ENCODE measurements around the gene ITGA3.

DNA sequence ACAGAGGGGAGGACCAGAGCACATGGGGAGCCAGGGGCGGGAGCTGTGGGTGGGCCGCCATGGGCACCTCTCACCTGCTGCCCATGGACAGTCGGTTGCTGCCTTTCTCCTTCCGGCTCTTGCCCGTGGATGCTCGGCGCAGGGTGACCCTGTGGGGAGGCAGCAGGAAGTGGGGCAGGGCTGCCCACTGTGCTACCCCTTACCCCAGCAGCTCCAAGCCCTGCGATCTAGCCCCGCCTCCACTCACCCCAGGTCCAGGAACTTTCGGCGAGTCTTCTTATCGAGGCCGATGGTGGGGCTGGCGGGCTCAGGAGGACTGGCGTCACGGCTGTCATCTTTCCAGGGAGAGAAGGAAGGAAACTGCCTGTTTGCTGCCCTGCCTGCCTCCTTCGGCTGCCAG, 59.8 kb downstream of the ITGA3 start:
- TF ChIP-seq KDM1A (CRISPR knock-in tag; IDR thresholded peaks at IDR 0.05) (no peak), PITX1 (CRISPR knock-in tag; IDR thresholded peaks at IDR 0.05) (no peak), TIGD3 (CRISPR knock-in tag; IDR thresholded peaks at IDR 0.05; ENCODE audit: borderline replicate concordance) (no peak)
